Stimulated activated CD8-positive, alpha-beta memory T cell treated with anti-CD3 and anti-CD28 coated beads, Interleukin-7, amount 100 ng/mL, for 1 hour (primary cell): ENCODE data around the gene PRR29.
"Not testable (repeated sequence)": the region's sequence is repeated elsewhere in the genome, so short reads cannot be mapped to it uniquely, and the experiment has no call there.

Experiments
- DNase-seq, 2 donors: peaks; one replicate each; pipeline ENCODE4 v3.0.0-alpha.2; 2020; ENCODE audit warnings: low read depth in 2 of 2

The PRR29 gene

GRCh38 chr17:63997341-63998048 is 656 bp upstream of the PRR29 start:
- no peak for DNase-seq

DNA sequence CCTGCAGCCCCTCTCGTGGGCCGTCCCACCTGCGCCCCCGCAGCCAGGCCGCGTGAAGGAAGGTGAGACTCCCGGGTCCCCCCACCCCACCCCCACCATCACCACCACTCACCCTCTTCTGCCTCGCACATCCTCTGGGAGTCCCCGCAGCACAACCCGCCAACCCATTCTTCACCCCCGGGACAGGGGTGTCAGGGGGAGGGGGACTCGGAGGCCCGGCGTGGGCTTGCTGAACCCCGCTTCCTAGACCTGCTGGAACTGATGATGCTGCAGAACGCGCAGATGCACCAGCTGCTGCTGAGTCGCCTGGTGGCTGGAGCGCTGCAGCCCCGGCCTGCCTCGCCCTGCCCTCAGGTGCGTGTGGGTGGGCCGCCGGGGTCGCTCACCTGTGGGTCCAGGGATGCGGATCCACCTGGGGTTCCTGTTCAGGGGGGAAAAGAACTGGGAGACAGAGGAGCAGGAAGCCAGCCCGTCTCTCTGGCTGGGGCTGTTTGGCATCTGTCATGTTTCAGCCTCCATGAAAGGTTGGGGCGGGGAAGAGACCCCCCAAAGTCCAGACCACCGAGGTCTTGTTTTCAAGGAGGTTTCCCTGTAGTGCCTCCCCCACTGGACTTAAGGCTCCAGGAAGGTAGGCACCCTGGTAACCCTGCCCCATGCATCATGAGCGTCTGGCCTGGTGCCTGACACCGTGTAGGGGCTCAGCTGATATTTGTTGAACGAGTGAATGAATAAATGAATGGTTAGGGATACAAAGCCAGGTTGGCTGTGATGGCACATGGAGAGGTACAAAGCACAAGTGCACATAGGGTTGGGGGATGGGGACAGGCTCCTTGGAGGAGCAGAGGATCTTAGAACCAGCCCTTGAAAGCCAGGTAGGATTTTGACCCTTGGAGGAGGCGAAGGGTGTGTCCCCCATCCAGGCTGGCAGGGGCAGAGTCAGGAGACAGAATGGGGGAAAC is 849 bp downstream of the PRR29 start:
- no peak for DNase-seq

DNA sequence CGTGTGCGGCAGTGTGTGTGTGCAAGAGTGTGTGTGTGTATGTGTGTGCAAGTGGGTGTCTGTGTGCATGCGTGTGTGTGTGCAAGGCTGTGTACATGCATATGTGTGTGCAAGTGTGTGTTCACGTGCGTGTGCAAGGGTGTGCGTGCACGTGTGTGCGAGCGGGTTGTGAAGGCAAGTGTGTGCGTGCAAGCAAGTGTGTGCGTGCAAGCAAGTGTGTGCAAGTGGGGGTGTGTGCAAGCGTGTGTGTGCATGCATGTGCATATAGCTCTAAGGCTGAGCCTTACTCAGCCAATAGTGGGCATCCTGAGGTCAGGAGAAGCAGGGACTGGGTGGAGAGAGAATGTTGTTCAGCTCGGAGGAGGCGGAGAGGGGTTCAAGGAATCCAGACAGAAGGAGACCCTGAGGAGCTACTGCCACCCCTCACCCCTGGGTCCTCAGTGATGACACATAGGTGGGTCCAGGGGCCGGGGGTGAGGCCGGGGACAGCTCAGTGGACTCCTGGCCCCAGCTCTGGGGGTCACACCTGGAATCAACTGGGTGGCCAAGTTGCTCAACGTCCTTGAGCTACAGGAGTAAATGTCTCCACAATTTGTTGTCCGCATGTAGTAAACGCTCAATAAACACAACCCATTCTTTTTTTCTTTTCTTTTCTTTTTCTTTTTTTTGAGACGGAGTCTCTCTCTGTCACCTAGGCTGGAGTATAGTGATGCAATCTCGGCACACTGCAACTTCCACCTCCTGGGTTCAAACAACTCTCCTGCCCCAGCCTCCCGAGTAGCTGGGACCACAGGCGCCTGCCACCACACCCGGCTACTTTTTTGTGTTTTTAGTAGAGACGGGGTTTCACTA is 1.8 kb downstream of the PRR29 start:
- no peak for DNase-seq

- DNase-seq = no peak
These were observed 3.0 kb downstream of the PRR29 start for GRCh38 chr17:64001091-64001579.

DNA sequence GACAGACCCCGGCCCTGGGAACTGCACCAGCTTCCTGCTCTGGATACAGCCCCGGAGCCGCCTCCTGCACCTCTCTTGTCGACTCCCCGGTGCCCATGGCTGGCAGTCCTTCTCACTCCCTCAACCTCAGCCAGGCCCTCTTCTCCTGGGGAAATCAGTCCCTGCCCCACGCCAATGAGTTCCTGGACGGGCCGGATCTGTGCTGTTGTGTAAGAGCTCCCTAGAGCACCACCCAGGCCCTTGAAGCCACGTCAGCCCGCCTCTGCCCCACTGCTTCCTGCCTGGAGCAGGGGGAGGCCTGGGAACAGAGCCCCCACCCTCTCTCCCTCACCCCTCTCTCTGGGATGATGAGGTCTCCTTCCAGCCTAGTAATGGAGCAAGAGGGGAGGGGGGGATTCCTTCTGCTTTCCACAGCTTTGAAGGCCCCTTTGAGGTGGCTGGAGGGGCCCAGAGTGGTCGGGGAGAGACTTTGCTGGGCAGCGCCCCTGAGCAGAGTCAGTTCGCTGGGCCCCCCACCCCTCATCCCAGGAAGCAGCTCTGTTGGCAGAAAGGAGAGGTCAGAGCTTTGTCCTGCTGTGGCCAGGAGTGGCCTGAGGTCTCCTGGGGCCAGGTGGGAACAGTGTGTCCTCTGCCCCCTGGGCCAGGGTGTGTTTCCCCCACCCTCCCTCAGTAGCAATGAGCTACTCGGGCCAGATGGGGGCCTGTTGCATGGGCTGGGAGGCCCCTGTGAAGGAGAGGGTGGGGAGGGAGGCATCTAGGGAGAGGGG is 3.8 kb downstream of the PRR29 start:
- no peak for DNase-seq

GRCh38 chr17:64002658-64003525 is 4.7 kb downstream of the PRR29 start:
- no peak for DNase-seq

GRCh38 chr17:64003526-64004121 is 5.5 kb downstream of the PRR29 start:
- DNase-seq = no peak

DNA sequence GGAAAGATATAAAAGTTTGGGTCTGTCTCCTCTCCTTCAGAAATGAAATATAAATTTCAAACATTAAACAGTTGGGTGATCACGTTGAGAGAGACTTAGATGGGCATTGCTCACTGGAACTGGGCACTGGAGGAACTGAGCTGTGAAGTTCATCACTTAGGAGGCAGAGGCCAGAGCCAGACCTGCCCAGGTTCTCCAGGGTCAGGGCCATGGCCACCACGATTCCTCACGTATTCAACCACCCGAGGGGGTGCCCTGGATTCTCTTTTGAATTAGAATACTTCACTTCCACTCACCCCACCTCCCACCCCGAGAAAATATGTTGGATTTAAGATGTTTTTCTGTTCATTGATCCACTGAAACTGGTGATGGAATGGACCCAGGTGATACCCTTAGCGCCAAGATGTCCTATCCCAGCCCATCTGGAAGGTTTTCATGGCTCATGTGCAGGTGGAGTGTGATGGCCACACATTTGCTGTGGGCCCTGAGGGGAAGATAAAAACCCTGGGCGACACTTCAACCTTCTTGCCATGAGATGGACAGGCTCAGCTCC is 6.1 kb downstream of the PRR29 start:
- no peak for DNase-seq

- no peak for DNase-seq
These were observed 7.0 kb downstream of the PRR29 start for GRCh38 chr17:64004903-64005733.

DNA sequence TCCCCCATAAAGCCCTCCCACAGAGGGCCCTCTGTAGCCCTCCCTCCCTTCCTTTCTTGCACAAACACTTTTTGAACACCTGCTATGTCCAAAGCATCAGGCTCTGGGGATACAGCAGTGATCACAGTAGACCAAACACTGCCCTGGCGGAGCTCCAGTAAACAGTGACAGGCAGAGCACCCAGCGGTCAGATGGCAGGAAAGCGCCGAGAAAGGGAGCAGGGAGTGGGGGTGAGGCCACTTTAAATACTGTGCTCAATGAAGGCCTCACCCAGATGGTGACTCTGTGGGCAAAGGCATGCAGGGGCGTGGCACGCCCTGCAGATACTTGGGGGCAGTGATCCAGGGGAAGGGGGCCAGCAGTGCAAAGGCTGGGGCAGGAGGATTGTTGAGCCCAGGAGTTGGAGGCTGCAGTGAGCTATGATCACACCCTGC is 7.6 kb downstream of the PRR29 start:
- DNase-seq = no peak

GRCh38 chr17:64006361-64007088 is 8.4 kb downstream of the PRR29 start:
- no peak for DNase-seq

- not testable (repeated sequence) for DNase-seq
These were observed 9.1 kb downstream of the PRR29 start for GRCh38 chr17:64007089-64007837.

- no peak for DNase-seq
These were observed 9.7 kb downstream of the PRR29 start for GRCh38 chr17:64007838-64008282.

DNA sequence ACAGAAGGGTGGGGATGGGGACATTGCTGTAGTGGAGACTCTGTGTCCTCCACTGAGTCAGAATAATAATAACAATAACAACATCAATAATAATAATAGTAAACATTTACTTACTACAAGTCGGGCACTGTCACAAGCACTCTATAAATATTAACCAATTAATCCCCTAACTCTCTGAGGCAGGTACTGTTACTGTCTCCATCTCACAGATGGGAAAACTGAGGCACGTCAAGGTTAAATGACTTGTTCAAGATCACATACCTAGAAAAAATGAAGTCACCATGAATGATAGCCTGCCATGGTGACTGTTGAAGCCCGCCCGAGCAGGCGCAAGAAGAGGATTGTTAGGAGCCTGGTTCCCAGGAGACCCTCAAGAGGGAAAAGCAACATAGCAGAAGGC is 10.2 kb downstream of the PRR29 start:
- no peak for DNase-seq

GRCh38 chr17:64008830-64009229 is 10.7 kb downstream of the PRR29 start:
- DNase-seq = no peak

DNA sequence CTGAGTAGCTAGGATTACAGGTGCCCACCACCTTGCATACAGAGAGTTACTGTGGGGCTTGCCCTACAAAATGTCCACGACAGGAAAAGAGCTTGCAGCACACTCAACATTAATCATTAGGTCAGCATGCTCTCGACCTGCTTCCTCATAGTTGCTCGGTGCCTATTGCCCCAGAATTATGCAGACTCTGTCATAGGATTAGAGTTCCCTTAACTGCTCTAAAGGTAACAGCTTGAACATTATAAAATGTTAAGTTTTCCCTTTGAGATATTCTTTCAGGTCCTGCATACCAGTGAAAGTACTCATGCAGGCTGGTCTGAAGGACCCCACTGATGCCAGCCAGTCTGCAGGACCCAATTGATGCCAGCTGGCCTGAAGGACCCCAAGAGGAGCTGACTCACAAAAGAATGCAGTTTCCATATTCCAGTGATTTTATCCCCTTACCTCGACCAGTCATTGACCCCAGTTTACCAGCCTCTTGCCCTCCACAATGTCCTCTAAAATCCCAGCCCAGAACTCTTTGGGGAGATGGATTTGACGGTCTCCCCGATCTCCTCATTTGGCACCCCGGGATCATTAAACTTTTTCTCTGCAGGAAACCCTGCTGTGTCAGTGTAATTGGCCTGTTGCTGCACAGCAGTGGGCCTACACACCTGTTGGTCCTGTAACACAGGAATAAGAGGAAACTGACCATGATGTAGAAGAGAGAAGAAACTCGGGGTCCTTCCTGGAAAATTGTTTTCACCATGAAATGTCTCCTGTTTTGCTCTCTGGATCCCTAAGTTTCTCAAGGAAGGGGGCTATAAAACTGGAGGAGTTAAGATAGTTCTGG is 11.6 kb downstream of the PRR29 start:
- DNase-seq = no peak
